Measurements from ENCODE around the gene RAP1GAP. TPM values are rescaled to one million over a fixed set of nuclear protein-coding genes. Genes with fewer than 3 reads are reported as not detected.
"Not testable (repeated sequence)": the region's sequence is repeated elsewhere in the genome, so short reads cannot be mapped to it uniquely, and the experiment has no call there.

Gene RAP1GAP
- total RNA-seq, 2 experiments from 2014 or later, result 0.20 to 0.44 TPM

DNA sequence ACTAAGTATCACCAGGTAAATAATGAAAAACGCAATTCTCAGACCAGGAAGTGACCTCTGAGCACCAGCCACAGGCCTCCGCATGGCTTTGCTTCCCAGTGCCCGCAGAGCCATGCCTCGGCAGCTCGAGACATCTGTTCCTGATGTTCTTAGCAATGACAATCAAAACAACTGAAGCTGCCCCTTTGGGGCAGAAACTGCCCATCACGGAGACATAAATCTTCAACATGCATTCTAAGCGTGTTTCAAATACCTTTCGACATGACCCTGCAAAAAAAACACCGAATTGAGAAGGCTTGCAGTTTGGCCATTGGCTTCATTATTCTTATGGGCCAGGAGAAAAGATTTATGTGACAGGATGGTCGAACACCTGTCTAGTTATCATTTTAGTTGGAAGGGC is 5.8 kb upstream of the RAP1GAP start:
- H3K27ac Mint-ChIP-seq, result no peak overlapping the region
- Histone ChIP-seq H3K27me3 (ENCODE audit: control insufficient read depth in 1 of 2, insufficient read depth in 2 of 2, low read length in 2 of 2) (peaks cover 0 to under 1% of the 10 kb centered on the region in 2 experiments), H3K27ac (ENCODE audit: low read depth in 1 of 2, low read length in 2 of 2) (no peak overlapping the region), H3K4me3 (ENCODE audit: low read length) (no peak overlapping the region), H3K4me1 (ENCODE audit: insufficient read depth, low read length) (peaks cover 3% of the 10 kb centered on the region), H3K36me3 (ENCODE audit: insufficient read depth, low read length) (peaks cover 10% of the 10 kb centered on the region), H3K9me3 (ENCODE audit: control insufficient read depth in 1 of 2, insufficient read depth in 1 of 2, low read length in 2 of 2) (no peaks in the 10 kb centered on the region)
- no peaks in the 10 kb centered on the region for H3K4me1 Mint-ChIP-seq (ENCODE audit: low read depth)
- ChIA-PET CTCF (interaction anchor here (0.6 kb wide), 1 partner anchor 95 kb away, joined by 3 read pairs; no protein-coding TSS in a partner anchor), POLR2A (no interaction called here)
- no peaks in the 10 kb centered on the region for H3K27me3 Mint-ChIP-seq
- no peak overlapping the region for H3K4me3 Mint-ChIP-seq
- H3K9me3 Mint-ChIP-seq, result no peaks in the 10 kb centered on the region
- ATAC-seq (ENCODE audit: poor library complexity) (no peak), DNase-seq (no peak)
- TF ChIP-seq, protein P1, sequence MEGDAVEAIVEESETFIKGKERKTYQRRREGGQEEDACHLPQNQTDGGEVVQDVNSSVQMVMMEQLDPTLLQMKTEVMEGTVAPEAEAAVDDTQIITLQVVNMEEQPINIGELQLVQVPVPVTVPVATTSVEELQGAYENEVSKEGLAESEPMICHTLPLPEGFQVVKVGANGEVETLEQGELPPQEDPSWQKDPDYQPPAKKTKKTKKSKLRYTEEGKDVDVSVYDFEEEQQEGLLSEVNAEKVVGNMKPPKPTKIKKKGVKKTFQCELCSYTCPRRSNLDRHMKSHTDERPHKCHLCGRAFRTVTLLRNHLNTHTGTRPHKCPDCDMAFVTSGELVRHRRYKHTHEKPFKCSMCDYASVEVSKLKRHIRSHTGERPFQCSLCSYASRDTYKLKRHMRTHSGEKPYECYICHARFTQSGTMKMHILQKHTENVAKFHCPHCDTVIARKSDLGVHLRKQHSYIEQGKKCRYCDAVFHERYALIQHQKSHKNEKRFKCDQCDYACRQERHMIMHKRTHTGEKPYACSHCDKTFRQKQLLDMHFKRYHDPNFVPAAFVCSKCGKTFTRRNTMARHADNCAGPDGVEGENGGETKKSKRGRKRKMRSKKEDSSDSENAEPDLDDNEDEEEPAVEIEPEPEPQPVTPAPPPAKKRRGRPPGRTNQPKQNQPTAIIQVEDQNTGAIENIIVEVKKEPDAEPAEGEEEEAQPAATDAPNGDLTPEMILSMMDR (IDR thresholded peaks at IDR 0.05), result no peak
- H3K36me3 Mint-ChIP-seq (ENCODE audit: low read depth), result peaks cover 30% of the 10 kb centered on the region
- intact Hi-C loops (cut with DNase I, micrococcal nuclease), result no loop called here

DNA sequence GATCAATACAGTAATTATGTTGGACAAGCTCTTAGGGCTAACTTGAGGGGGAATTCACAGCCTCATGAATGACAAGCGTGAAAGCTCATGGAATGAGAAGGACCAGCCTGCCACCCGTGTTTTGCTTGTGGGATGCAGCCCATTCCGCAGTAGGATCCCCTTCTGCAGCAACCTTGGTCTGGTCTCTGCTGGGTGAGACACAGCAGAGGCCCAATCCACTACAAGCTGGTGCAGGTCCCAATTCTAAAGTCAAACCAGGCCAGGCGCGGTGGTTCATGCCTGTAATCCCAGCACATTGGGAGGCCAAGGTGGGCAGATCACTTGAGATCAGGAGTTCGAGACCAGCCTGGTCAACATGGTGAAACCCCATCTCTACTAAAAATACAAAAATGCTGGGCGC is 4.7 kb upstream of the RAP1GAP start:
- DNase-seq; H3K9me3 ChIP-seq (ENCODE audit: control insufficient read depth in 1 of 2, insufficient read depth in 1 of 2, low read length in 2 of 2); H3K4me3 ChIP-seq (ENCODE audit: low read length); POLR2A ChIA-PET; H3K27ac ChIP-seq (ENCODE audit: low read depth in 1 of 2, low read length in 2 of 2); H3K4me1 Mint-ChIP-seq (ENCODE audit: low read depth); H3K27ac Mint-ChIP-seq; H3K36me3 ChIP-seq (ENCODE audit: insufficient read depth, low read length); CTCF ChIA-PET; H3K4me3 Mint-ChIP-seq; H3K27me3 Mint-ChIP-seq; H3K27me3 ChIP-seq (ENCODE audit: control insufficient read depth in 1 of 2, insufficient read depth in 2 of 2, low read length in 2 of 2); intact Hi-C loops (cut with DNase I, micrococcal nuclease); H3K9me3 Mint-ChIP-seq; ATAC-seq (ENCODE audit: poor library complexity): not testable (repeated sequence)
- peaks cover 22% of the 10 kb centered on the region for H3K36me3 Mint-ChIP-seq (ENCODE audit: low read depth)
- H3K4me1 ChIP-seq (ENCODE audit: insufficient read depth, low read length), result peaks cover 12% of the 10 kb centered on the region

DNA sequence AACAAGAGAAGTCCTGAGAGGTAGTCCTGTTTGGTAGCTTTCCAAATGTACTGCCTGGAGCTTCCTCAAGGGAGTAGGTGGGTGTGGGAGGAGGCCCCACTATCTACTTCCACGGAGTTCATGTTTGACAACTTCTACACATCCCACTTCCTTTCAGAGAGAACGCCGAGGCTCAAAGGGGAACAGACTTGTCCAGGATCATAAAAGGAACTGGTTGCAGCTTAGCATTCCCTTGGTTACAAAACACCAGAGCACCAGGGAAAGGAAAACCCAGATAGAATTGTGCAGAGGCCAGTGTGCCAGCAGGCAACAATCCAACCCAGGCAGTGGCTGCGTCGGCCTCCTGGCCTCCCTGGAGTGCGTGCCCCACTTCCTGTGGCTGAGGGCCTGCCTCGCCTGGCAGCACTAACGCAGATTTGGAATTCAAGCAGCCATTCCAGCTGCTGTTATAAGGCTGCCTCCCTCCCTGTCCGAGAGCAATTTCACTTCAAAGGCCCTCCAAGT is 4.2 kb upstream of the RAP1GAP start:
- Mint-ChIP-seq H3K4me3 (no peak overlapping the region), H3K27ac (no peak overlapping the region)
- intact Hi-C loops (cut with DNase I, micrococcal nuclease), result no loop called here

More for the DNA sequence above, 4.2 kb upstream of the RAP1GAP start:
- ChIA-PET CTCF (no interaction called here), POLR2A (no interaction called here)
- Histone ChIP-seq H3K4me3 (ENCODE audit: low read length) (no peak overlapping the region), H3K9me3 (ENCODE audit: control insufficient read depth in 1 of 2, insufficient read depth in 1 of 2, low read length in 2 of 2) (peaks cover 0 to 5% of the 10 kb centered on the region in 2 experiments), H3K27ac (ENCODE audit: low read depth in 1 of 2, low read length in 2 of 2) (no peak overlapping the region), H3K27me3 (ENCODE audit: control insufficient read depth in 1 of 2, insufficient read depth in 2 of 2, low read length in 2 of 2) (peaks cover 5 to 7% of the 10 kb centered on the region in 2 experiments), H3K36me3 (ENCODE audit: insufficient read depth, low read length) (peaks cover 3% of the 10 kb centered on the region), H3K4me1 (ENCODE audit: insufficient read depth, low read length) (peaks cover 18% of the 10 kb centered on the region)
- Mint-ChIP-seq H3K4me1 (ENCODE audit: low read depth) (no peaks in the 10 kb centered on the region), H3K36me3 (ENCODE audit: low read depth) (peaks cover 18% of the 10 kb centered on the region), H3K9me3 (no peaks in the 10 kb centered on the region), H3K27me3 (peaks cover 2% of the 10 kb centered on the region)
- TF ChIP-seq, protein P1 (IDR thresholded peaks at IDR 0.05), result no peak
- no peak for ATAC-seq (ENCODE audit: poor library complexity)
- DNase-seq, result no peak

Measured in CD4-positive, alpha-beta T cell (primary cell).